Measurements from ENCODE around the gene DOK5.

DNA sequence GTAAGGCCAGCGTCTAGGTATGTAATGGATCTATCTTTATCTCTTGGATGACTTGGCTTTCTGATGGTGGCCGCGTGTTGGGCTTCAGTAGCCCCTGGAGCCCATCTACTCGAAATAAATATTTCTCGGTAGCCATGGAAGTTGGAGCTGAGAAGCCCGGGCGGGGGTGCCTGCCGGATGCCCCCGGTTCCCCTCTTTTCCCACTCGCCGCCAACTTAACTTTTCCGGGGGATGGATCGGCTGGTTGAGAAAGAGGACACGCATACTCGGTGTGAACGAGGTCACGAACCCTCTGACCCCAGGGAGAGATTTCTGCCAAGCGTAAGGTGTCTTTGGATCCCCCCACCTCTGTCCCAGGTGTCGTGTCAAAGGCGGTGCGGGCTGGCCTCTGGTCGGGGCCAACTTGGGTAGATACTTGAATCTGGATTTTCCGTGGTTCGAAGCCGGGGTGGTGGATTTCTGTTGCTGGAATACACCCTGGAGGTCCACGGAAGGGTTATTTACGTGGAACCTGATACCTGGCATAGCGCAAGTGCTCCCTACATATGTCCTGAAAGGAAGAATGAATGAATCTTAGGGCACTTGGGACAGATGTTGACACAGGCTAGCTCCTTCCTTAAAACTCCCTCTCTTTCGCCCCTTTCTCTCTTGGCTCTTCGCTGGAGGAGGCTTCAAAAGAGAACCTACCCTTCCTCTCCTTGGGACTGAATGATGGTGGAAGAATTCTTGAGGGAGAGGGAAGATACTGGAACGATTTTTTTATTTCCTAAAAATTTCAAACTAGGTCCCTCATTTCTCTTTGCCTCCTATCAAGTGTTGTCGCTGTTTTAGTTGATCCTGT, 996 bp downstream of the DOK5 start:
- TF ChIP-seq, protein P1, sequence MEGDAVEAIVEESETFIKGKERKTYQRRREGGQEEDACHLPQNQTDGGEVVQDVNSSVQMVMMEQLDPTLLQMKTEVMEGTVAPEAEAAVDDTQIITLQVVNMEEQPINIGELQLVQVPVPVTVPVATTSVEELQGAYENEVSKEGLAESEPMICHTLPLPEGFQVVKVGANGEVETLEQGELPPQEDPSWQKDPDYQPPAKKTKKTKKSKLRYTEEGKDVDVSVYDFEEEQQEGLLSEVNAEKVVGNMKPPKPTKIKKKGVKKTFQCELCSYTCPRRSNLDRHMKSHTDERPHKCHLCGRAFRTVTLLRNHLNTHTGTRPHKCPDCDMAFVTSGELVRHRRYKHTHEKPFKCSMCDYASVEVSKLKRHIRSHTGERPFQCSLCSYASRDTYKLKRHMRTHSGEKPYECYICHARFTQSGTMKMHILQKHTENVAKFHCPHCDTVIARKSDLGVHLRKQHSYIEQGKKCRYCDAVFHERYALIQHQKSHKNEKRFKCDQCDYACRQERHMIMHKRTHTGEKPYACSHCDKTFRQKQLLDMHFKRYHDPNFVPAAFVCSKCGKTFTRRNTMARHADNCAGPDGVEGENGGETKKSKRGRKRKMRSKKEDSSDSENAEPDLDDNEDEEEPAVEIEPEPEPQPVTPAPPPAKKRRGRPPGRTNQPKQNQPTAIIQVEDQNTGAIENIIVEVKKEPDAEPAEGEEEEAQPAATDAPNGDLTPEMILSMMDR (IDR thresholded peaks at IDR 0.05) = no peak
- TF ChIP-seq POLR2A (IDR thresholded peaks at IDR 0.05) = no peak

All from prostate gland (tissue), 2 donors.